ENCODE results near the gene GLS. TPM values are rescaled to one million over a fixed set of nuclear protein-coding genes. Genes with fewer than 3 reads are reported as not detected.
A peak's percentile ranks its signal among the peaks of the same experiment; 100 is the strongest.

GLS gene
- total and polyA plus RNA-seq, 9 of the 15 experiments (the other 6 are each of a cell fraction or from before 2014, with no cell fraction given), result 13.7 to 77.5 (median 48.2) TPM

GRCh38 chr2:190880378-190881083 is at the start of gene GLS (continued):
- TF ChIP-seq ATF1 (CRISPR knock-in tag; IDR thresholded peaks at IDR 0.05) (0 out of 2 replicates have a peak, but pooled peaks have one; percentile 31), ATF1 (tag; IDR thresholded peaks at IDR 0.05) (peak; percentile 67), JUN (IDR thresholded peaks at IDR 0.05; ENCODE audit: borderline replicate concordance, low read depth, low read length) (0 out of 2 replicates have a peak, but pooled peaks have one; percentile 10), JUN (CRISPR knock-in tag; IDR thresholded peaks at IDR 0.05; ENCODE audit: borderline replicate concordance) (no peak), SP1 (CRISPR knock-in tag; IDR thresholded peaks at IDR 0.05) (peak; percentile 59), PML (IDR thresholded peaks at IDR 0.05; ENCODE audit: low read length) (peak; percentile 63; the same call in 1 of the 2 replicates), EGR1 (conservative IDR thresholded peaks at IDR 0.05) (peak; percentile 78), MXD1 (CRISPR knock-in tag; IDR thresholded peaks at IDR 0.05; ENCODE audit: borderline replicate concordance, poor library complexity, severe bottlenecking) (no peak), SMAD1 (IDR thresholded peaks at IDR 0.05; ENCODE audit: low read depth, low read length, partially characterized antibody) (peak; percentile 35), HIVEP1 (CRISPR knock-in tag; IDR thresholded peaks at IDR 0.05) (no peak), POLR2G (IDR thresholded peaks at IDR 0.05; ENCODE audit: low read depth, low read length) (peak; percentile 99), NRF1 (conservative IDR thresholded peaks at IDR 0.05 in 1 of 2, IDR thresholded peaks at IDR 0.05 in 1 of 2) (peak; percentile 50 to 61), BMI1 (IDR thresholded peaks at IDR 0.05; ENCODE audit: low read length) (no peak), U2AF1 (optimal IDR thresholded peaks at IDR 0.05; ENCODE audit: low read depth, low read length) (peak; percentile 29), POLR2AphosphoS5 (IDR thresholded peaks at IDR 0.05; ENCODE audit: control insufficient read depth, insufficient read depth, low read depth, low read length) (peak; percentile 88), ZNF316 (IDR thresholded peaks at IDR 0.05) (peak; percentile 49; the same call in 1 of the 2 replicates), ZFPM2 (CRISPR knock-in tag; IDR thresholded peaks at IDR 0.05) (no peak), TAF1 (IDR thresholded peaks at IDR 0.05; ENCODE audit: control insufficient read depth, extremely low read depth, insufficient read depth, low read length, severe bottlenecking) (peak; percentile 92), NONO (IDR thresholded peaks at IDR 0.05; ENCODE audit: low read depth in 2 of 2, low read length in 1 of 2) (peak in 1 of 2 experiments; percentile 90; a peak in 2 of 4 replicates)
- TF ChIP-seq, protein P1, sequence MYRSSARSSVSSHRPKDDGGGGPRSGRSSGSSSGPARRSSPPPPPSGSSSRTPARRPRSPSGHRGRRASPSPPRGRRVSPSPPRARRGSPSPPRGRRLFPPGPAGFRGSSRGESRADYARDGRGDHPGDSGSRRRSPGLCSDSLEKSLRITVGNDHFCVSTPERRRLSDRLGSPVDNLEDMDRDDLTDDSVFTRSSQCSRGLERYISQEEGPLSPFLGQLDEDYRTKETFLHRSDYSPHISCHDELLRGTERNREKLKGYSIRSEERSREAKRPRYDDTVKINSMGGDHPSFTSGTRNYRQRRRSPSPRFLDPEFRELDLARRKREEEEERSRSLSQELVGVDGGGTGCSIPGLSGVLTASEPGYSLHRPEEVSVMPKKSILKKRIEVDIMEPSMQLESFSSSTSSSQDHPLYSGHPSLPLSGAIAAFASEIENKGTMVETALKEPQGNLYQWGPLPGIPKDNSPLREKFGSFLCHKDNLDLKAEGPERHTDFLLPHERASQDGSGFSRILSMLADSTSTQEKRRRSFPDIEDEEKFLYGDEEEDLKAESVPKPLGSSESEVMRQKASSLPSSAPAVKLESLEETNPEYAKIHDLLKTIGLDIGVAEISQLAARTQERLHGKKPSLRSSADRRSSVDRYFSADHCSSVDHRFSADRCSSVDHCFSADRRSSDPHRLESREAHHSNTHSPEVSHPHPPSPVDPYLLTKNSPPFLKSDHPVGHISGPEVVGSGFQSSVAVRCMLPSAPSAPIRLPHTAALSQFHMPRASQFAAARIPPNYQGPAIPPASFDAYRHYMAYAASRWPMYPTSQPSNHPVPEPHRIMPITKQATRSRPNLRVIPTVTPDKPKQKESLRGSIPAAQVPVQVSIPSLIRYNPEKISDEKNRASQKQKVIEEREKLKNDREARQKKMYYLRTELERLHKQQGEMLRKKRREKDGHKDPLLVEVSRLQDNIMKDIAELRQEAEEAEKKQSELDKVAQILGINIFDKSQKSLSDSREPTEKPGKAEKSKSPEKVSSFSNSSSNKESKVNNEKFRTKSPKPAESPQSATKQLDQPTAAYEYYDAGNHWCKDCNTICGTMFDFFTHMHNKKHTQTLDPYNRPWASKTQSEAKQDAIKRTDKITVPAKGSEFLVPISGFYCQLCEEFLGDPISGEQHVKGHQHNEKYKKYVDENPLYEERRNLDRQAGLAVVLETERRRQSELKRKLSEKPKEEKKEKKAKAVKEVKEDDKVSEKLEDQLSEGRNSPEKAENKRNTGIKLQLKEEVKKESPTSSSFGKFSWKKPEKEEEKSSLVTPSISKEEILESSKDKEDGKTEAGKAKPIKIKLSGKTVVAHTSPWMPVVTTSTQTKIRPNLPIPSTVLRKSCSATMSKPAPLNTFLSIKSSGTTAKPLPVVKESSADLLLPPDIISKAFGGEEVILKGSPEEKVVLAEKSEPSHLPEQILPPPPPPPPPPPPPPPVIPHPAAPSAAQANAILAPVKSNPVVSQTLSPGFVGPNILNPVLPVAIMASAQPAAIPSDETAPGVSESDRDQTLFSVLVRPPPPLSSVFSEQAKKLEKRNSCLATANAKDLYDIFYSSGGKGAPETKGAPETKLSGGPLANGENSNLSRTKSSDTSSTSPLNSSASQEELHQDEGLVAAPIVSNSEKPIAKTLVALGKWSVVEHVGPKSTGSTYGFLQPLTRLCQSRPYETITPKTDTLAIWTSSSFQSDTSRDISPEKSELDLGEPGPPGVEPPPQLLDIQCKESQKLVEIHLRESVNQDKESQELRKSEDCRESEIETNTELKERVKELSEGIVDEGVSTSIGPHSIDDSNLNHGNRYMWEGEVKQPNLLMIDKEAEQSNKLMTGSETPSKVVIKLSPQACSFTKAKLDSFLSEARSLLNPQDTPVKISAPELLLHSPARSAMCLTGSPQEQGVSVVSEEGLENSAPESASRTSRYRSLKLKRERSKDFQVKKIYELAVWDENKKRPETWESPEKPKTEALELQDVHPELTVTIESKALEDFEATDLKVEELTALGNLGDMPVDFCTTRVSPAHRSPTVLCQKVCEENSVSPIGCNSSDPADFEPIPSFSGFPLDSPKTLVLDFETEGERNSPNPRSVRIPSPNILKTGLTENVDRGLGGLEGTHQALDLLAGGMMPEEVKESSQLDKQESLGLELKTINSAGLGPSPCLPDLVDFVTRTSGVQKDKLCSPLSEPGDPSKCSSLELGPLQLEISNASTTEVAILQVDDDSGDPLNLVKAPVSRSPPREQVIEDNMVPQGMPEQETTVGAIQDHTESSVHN (IDR thresholded peaks at IDR 0.05; ENCODE audit: borderline replicate concordance in 1 of 2, low read depth in 1 of 2), result no peak

Data from K562 (cell line).